HL-60/S4 treated with phorbol 12-myristate 13-acetate at 8.2 ng/mL for 4 days and 3 days (cell line): ENCODE measurements around the gene STIL.
"Not testable (repeated sequence)": the region's sequence is repeated elsewhere in the genome, so short reads cannot be mapped to it uniquely, and the experiment has no call there.

Source experiments
- in situ Hi-C: fragments of 300-500 bp; cut with MboI; formaldehyde crosslinking; loops from 2 replicates; pipeline ENCODE4 v1.15.0; 2022; ENCODE audit warnings: low sequenced_read_pairs

STIL gene

DNA sequence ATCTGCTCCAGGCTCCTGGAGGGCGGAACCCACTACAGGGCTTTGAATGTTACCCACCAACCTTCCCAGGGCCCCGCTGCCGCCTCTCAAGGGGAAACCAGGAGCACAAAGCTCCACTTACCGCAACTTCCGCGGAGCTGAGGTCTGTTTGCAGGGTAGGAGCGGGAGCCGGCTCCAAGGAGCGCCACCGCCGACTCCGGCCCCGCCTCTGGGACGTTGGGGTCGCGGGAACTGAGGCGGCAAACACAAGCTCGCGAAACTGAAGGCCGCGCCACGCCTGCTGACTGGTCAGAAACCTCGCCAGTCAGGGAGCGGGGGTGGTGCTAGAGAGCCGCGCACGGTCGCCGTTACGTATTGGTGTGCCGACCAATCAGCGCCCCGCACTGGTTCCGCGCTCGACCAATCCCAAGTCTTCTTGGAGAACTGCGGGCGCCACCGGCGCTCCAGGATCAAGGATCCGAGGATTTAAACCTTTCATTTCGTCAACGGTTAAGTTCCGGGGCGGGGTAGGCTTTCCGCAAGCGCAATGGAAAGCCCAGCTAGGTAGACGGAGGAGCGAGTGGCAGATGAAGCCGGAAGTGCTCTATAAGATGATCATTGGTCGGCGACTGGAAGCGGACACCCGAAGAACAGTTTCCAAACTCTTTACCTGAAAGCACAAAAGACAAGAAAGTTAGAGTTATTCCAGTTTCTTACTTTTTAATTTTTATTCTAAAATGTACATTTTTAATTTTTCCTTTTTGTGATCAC, at the start of gene STIL:
TSS of gene STIL (minus strand) at position 233 of the 750 bp plus-strand sequence. CDS start 3,828 bp downstream, outside the sequence.
- in situ Hi-C loops: no loop called here

DNA sequence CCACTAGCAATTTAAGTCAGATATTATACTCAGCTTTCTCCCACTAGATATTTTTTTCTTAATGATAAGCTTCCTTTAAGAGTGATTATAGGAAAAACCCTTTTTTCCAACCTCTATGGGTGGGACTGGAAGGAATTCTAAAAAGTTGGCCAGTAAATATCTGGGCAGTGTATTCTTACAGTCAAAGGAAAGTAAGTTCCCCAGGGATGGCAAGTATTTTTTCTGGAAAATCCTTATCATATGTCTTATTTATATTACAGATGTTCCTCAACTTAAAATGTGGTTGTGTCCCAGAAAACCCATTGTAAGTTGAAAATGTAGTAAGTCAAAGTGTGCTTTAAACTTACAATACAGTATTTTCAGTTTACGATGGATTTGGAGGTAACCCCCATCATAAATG, 48.9 kb upstream of the STIL start:
- in situ Hi-C loops: no loop called here

DNA sequence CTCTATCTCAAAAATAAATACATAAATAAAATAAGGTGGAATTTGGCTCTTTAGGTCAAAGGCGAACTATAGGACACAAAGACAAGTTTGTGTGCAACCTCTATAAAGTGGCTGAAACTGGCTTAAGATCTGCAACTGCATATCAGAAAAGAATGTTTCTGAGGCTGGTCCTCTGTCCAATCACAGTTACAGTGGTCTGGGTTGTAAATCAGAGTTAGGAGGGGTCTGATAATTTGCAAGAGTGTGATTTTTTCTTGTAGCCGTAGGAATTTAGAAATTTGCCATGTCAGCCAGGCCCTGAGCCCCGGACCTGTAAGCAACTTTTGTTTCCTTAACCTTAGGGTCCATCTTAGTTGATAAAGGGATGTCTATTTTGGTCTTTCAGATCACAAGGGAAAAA, 47.4 kb upstream of the STIL start:
- in situ Hi-C loops: no loop called here

DNA sequence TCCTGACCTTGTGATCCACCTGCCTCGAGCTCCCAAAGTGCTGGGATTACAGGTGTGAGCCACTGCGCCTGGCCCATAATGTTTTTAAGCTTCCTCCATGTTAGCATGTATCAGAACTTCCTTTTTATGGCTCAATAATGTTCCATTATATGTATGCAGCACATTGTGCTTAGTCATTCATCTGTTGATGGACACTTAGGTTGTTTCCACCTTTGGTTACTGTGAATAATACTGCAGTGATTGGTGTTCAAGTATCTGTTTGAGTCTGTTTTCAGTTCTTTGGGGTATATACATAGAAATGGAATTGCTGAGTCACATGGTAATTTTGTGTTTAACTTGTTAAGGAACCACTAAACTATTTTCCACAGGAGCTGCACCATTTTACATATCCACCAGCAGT, 37.4 kb upstream of the STIL start:
- in situ Hi-C loops: no loop called here

DNA sequence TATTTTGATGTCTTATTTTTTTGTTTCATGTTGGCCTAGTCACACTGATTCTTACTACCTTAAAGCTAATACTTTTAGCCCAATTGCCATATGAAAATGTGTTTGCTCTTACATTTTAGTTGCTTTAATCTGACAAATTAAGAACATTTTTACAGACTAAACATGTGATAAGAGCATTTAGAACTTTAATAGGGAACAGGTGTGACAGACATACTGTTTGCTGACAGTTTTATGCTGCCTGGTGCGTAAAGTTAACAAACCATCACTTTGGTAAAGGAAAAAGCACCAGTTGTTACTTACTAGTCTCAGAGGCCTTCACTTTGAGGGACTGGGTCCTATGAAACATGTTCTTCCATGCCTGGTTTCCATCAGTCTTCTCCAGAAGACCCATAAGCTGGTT, 34.3 kb upstream of the STIL start:
- in situ Hi-C loops: no loop called here

DNA sequence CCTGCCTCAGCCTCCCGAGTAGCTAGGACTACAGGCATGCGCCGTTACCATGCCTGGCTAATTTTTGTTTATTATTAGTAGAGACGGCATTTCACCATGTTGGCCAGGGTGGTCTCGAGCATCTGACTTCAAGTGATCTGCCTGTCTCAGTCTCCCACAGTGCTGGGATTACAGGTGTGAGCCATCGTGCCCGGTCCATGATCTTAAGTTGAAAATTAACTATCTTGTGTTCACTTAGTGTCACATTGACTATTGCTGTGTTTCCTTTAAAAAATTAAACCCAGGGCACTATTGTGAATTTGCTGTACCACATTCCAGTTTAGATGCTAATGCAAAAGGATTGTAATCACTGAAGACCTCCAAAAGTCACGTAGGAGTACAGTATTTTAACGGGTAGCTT, 33.8 kb upstream of the STIL start:
- in situ Hi-C loops: no loop called here

DNA sequence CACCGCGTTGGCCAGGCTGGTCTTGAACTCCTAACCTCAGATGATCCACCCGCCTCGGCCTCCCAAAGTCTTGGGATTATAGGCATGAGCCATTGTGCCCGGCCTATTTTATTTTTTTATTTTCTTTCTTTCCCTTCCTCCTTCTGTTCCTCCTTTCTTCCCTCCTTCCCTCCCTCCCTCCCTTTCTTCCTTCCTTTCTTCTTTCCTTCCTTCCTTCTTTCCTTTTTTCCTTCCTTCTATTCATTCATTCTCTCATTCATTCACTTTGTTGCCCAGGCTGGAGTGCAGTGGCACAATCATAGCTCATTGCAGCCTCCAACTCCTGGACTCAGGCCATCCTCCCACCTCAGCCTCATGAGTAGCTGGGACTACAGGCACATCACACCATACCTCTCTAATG, 33.0 kb upstream of the STIL start:
- in situ Hi-C loops: not testable (repeated sequence)

DNA sequence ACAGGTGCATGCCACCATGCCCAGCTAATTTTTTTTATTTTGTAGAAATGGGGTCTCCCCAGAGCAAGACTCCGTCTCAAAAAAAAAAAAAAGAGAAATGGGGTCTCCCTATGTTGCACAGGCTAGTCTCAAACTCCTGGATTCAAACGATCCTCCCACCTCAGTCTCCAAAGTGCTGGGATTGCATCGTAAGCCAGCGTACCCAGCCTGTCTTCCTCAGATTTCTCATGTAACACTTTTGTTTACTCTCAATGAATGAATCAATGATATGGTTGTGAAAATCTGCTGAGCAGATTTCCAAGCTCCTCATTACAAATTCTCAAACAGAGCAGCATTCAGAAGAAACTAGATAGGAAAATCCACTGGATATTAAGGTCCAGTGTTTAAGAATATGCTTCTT, 26.3 kb upstream of the STIL start:
- in situ Hi-C loops: no loop called here

DNA sequence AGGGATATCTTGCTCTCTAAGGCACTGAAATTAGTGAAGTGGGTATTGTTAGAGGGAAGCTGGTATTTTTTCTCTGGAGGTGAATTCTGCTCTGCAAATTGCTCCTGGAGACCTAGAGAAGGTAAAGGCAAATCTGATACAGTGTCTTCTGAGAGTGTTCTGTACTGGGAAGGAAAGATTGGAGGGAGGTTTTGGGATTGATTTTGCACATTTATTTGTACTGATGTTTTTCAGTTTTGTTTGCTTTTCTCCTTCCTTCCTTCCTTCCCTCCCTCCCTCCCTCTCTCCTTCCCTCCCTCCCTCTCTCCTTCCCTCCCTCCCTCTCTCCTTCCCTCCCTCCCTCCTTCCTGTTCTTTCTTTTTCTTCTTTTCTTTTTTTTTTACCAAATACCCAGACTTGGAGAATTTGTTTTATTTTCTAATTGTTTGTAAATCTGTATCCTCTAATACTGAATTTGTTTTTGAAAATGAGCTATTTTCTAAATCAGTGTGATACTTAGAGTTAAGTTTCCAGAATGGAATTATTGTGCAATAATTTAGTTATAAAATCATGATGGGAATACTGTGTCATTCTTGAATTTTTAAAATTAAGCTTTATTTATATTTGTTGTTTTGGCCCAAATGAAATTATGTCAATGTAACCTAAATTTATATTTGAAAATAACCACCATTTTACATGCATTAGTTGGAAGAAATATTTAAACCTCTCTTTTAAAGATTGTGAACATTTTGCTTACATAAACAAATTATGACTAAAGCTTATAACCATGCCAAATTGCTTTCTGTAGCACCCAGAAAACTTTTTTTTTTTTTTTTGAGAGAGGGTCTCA, 24.5 kb upstream of the STIL start:
- in situ Hi-C loops: no loop called here

DNA sequence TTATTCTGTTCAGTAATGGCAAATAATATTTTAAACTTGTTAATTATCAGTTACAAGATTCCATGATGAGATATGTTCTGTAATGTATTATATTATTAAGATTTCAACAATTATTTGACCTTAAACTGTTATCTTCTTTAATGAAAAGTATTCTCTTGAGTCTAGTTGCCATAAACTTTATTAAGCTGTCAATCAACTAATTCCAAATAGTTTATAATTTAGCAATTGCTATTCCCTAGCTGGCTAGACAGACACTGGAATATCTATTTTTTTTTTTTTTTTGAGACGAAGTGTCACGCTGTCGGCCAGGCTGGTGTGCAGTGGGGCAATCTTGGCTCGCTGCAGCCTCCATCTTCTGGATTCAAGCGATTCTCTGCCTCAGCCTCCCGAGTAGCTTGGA, 23.4 kb upstream of the STIL start:
- in situ Hi-C loops: no loop called here

DNA sequence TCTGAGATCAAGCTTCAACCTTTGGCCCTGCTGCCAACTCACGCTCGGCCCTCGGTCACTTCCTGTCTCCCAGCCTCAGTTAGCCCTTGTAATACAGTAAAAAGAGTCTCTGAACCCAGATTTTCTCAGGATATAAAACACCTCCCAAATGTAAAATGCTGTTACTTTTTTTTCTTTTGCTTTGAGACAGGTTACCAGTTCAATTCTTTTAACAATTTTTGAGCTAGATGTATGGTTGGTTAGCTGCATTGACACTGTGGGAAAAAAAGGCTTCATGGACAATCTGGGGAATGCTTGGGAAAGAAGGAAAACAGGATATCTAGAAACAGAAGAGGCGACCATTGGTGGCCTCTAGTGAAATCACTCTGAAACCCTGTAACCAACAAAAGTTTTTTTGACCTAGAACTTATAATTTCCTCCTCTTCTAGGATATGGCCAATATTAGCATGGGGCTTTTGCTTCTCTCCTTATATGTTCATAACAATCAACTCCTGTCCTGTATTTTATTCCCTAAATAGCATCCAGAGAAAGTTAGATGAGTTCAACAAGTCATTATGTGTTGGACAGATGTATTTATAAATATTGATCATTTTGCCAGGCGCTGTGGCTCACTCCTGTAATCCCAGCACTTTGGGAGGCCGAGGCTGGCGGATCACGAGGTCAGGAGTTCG, 21.0 kb upstream of the STIL start:
- in situ Hi-C loops: no loop called here

DNA sequence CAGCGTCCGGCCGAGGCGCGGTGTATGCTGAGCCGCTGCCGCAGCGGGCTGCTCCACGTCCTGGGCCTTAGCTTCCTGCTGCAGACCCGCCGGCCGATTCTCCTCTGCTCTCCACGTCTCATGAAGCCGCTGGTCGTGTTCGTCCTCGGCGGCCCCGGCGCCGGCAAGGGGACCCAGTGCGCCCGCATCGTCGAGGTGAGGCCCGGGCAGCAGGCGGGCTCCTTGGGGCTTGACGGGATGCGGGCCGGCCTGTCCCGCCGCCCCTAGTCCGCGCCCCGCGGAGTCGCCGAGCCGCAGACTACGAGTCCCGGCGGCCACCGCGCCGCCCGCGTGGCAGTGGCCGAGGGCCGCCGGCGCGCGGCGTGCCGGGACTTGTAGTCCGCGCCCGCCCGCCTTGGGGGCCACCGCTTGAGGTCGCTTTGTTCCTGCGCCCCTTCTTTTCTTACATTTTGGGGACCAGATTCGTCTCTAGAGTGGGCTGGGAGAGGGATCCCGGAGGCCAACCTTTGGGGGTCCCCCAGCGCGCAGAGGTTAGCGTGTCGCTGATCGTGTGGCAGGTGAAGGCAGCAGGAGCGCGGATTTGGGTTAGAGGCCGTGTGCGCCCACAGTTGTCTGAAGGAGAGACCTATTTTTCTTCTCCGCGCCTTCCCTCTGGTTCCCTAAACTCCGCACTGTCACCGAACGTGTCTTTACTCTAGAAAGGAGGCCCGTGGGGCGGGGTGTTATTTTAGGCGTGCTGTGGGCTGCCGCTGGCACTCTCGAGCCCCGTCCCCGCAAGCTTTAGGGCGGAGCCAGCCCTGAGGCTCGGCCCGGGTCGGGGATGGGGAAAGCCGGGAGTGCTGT, 20.2 kb upstream of the STIL start:
- in situ Hi-C loops: no loop called here

DNA sequence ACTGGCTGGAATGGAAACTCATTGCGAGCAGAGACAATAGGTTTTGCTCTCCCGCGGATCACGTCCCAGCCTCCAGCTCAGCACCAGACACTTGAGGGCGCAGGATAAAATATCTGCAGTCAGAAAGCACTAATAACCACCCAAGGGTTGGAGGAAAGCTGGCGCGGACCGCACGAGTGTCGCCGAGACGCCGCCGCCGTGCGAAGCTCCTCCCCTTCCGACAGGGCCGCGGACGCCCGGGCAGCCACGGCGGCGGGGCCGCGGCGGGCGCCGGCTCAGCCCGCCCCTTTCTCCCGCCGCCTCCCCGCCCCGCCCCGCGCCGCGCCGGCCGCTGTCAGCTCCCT, 19.6 kb upstream of the STIL start, which contains the start of gene CMPK1:
TSS of gene CMPK1 (plus strand) at position 213 of the 344 bp plus-strand sequence. CDS start 156 bp downstream, outside the sequence.
- in situ Hi-C loops: no loop called here

DNA sequence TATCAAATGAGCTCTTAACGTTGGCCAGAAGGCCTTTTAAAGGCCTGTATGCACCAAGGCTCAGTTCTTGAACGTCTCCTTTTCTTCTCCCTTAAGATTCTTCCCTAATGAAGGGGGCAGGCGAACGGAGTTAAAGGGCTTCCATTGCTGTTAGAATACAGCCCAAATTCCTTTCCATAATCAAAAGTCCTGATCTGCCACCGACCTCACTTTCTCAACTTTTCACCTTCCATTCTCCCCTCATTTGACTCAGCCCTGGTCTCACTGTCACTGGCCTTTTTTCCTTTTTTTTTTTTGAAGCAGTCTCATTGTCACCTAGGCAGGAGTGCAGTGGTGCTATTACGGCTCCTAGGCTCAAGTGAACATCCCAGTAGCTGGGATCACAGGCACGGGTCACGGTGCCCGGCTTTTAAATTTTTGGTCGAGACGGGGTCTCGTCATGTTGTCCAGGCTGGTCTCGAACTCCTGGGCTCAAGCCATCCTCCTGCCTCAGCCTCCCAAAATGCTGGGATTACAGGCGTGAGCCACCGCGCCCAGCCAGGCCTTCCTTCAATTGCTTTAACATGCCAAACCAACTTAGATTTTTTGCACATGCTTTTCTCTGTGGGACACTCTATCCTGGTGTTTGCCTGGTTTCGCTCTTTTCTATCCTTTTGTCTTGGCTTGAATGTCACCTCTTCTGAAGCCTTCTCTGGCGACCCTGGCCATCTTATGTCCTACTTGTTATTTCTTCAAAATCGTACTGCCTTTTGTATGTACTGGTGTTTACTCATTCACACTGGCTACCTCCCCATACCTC, 19.0 kb upstream of the STIL start:
- in situ Hi-C loops: no loop called here

DNA sequence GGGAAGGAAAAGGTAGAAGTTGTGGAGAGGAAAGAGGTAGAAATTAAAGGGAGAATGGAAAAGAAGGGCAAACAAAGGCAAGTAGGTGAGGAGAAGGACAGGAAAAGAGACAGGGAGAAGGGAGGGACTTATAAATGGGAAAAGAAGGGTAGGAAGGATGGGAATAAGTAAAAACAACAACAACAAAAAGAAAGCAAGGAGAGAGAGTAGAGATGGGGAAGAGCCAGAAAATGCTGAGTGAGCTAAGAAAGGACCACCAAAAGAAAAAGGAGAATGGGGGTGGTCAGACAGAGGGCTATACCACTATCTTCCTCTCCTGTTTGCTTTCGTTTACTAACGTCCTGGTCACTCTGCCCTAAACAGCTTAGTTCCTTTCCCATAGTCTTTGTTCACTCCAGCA, 17.9 kb upstream of the STIL start:
- in situ Hi-C loops: no loop called here

DNA sequence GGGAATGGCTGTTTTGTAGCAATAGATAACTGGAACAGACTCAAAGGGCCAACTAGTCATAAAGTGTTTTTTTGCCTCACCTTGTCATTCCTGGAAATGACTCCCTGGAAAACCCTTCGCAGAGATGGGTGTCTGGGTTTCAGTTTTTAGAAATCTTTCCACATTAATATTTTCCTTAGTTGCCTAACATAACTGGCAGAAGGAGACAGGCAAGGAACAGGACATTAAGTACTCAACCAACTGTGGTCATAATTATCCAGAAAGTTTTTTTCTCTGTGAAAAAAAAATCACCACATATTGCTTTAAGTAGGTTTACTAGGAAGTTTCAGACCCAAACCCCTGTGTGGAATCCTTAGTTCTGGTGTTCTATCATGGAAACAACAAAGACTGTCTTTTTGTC, 16.3 kb upstream of the STIL start:
- in situ Hi-C loops: no loop called here

DNA sequence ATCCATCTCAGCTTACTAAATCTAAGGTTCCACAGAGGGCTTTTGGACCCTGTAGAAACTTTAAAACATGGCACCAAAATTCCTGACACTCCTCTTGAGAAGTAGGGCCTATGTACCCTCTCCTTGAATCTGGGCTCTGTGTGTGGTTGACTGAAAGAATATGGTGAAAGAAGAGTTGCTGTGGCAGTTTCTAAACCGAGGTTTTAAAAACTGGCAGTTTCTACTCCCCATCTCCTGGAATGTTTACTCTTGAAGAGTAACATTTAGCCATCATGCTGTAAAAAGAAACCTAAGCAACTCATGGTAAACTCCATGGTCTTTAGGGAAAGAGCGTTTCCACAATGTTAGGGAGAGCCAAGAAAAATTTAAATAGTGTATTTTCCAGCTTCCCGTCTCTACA, 15.0 kb upstream of the STIL start:
- in situ Hi-C loops: no loop called here

DNA sequence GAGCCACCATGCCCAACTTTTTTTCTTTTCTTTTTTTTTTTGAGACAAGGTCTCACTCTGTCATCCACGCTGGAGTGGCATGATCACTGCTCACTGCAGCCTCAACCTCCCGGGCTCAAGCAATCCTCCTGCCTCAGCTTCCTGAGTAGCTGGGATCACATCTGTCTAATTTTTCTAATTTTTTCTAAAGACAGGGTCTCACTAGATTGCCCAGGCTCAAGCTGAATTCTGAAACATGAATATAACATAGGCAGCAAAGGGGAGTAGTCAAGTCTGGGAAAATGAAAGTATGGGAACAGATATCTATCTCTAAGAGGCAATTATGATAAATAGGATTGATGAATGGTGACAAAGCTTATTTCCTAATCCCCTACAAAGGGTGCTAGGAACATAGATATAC, 12.3 kb upstream of the STIL start:
- in situ Hi-C loops: no loop called here

DNA sequence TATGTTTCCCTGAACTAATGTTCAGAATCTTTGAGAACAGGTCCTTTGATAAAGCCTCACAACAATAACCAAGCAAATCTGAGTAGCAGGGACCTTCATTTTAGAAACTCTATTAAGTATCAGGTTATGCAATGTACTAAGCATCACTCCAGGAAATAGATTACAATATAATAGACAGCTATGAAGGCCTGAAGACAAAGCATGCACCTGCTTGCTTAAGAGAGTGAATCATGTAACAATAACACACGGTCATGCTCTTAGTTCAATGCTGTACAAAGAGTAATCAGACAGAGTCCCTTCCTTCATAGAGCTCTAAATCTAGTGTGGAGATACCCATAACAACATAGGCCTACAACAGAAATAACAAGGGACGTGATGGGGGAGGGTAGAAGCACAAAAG, 11.6 kb upstream of the STIL start:
- in situ Hi-C loops: no loop called here

DNA sequence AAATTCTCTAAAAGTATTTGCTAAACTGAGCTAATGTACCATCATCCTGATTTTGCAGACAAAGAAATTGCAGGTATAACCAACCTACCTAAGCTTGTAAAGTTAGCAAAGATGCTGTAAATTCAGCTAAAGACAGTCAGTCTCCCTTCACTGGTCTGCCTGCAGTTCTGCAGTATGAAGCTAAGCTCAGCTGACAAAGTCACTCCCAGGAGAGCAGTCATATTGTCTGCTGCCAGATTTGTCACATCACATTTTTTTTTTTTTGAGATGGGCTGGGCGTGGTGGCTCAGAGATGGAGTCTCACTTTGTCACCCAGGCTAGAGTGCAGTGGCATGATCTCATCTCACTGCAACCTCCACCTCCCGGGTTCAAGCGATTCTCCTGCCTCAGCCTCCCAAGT, 10.7 kb upstream of the STIL start:
- in situ Hi-C loops: no loop called here
